ENCODE results near the gene RINL. TPM values are rescaled to one million over a fixed set of nuclear protein-coding genes. Genes with fewer than 3 reads are reported as not detected.
A peak's percentile ranks its signal among the peaks of the same experiment; 100 is the strongest.
"Not testable (repeated sequence)": the region's sequence is repeated elsewhere in the genome, so short reads cannot be mapped to it uniquely, and the experiment has no call there.

The RINL gene
- total and polyA plus RNA-seq, 9 donors = 9.3 to 14.4 (median 11.3) TPM

- H3K36me3 ChIP-seq (ENCODE audit: control insufficient read depth, insufficient read depth, low read length) = peaks cover 61% of the 10 kb centered on the region
- peak overlapping the region; percentile 69 for H3K27ac ChIP-seq (ENCODE audit: low read length)
- H3K27me3 ChIP-seq (ENCODE audit: control insufficient read depth, insufficient read depth, low read length) = no peaks in the 10 kb centered on the region
- no peak overlapping the region for H3K4me3 ChIP-seq (ENCODE audit: low read length)
- DNase-seq = peak; percentile 62
- 78% methylated on average over 5 of the region's 6 CpGs for WGBS (ENCODE audit: insufficient coverage)
- no peaks in the 10 kb centered on the region for H3K9me3 ChIP-seq (replicated peaks; ENCODE audit: control insufficient read depth, low read depth, low read length)
- H3K4me1 ChIP-seq (ENCODE audit: control insufficient read depth, insufficient read depth, low read length) = peaks cover 54% of the 10 kb centered on the region
Observed at GRCh38 chr19:38891771-38892170, 13.7 kb upstream of the RINL start.

DNA sequence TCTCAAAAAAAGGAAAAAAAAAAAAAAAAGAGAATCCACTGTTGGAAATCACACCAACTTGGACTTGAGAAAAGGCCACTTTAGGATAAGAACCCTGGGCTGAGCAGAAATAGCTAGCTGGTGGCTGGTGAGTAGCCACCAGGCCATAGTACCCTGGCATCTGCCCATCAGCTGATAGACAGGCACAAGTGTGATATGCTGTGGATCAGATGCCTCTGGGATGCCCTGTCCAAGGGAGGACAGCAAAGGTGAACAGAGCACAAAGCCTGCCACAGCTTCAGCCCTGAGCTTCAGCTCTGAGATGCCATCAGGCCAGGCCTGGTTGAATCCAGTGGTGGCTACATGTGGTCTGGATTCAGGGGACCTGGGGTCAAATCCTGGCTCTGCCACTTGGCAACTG lies 12.6 kb upstream of the RINL start:
- H3K27ac ChIP-seq (ENCODE audit: low read length) = peak overlapping the region; percentile 71
- peaks cover 60% of the 10 kb centered on the region for H3K4me1 ChIP-seq (ENCODE audit: control insufficient read depth, insufficient read depth, low read length)
- peak; percentile 80 for DNase-seq
- H3K36me3 ChIP-seq (ENCODE audit: control insufficient read depth, insufficient read depth, low read length) = peaks cover 60% of the 10 kb centered on the region
- H3K9me3 ChIP-seq (replicated peaks; ENCODE audit: control insufficient read depth, low read depth, low read length) = no peaks in the 10 kb centered on the region
- no peak overlapping the region for H3K4me3 ChIP-seq (ENCODE audit: low read length)
- no peaks in the 10 kb centered on the region for H3K27me3 ChIP-seq (ENCODE audit: control insufficient read depth, insufficient read depth, low read length)

DNA sequence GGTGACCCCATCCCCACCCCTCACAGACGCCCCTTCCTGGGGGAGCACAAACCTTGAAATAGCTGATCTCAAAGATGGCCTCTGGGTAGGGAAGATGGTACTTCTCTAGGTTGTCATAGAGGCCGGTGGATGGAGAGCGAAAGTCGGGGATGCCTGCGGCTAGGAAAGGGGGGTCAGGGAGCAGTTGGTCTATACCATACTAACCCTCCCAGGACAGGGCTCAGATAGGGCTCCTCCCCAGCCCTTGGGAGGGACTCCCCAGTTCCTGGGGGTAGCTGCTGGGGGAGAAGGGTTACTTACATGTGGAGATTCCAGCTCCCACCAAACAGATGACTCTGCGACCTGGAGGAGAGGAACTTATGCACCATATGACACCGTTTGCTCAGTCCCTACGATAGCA lies 11.7 kb upstream of the RINL start:
- no CpG with 5 or more reads among the region's 8 CpGs for WGBS (ENCODE audit: insufficient coverage)
- Histone ChIP-seq H3K4me3 (ENCODE audit: low read length) (no peak overlapping the region), H3K36me3 (ENCODE audit: control insufficient read depth, insufficient read depth, low read length) (peaks cover 58% of the 10 kb centered on the region), H3K9me3 (replicated peaks; ENCODE audit: control insufficient read depth, low read depth, low read length) (no peaks in the 10 kb centered on the region), H3K27ac (ENCODE audit: low read length) (no peak overlapping the region), H3K27me3 (ENCODE audit: control insufficient read depth, insufficient read depth, low read length) (no peaks in the 10 kb centered on the region), H3K4me1 (ENCODE audit: control insufficient read depth, insufficient read depth, low read length) (peaks cover 64% of the 10 kb centered on the region)
- DNase-seq = no peak

- H3K4me3 ChIP-seq (ENCODE audit: low read length) = no peak overlapping the region
- H3K36me3 ChIP-seq (ENCODE audit: control insufficient read depth, insufficient read depth, low read length) = peaks cover 59% of the 10 kb centered on the region
- H3K27ac ChIP-seq (ENCODE audit: low read length) = no peak overlapping the region
- DNase-seq = no peak
- H3K9me3 ChIP-seq (replicated peaks; ENCODE audit: control insufficient read depth, low read depth, low read length) = no peaks in the 10 kb centered on the region
- 87% methylated on average over 12 of the region's 17 CpGs for WGBS (ENCODE audit: insufficient coverage)
- H3K4me1 ChIP-seq (ENCODE audit: control insufficient read depth, insufficient read depth, low read length) = peaks cover 60% of the 10 kb centered on the region
- H3K27me3 ChIP-seq (ENCODE audit: control insufficient read depth, insufficient read depth, low read length) = no peaks in the 10 kb centered on the region
Observed at GRCh38 chr19:38888876-38889275, 10.8 kb upstream of the RINL start.

GRCh38 chr19:38884691-38885090 lies 6.6 kb upstream of the RINL start:
- H3K27me3 ChIP-seq (ENCODE audit: control insufficient read depth, insufficient read depth, low read length); DNase-seq; H3K4me3 ChIP-seq (ENCODE audit: low read length); H3K9me3 ChIP-seq (replicated peaks; ENCODE audit: control insufficient read depth, low read depth, low read length): not testable (repeated sequence)
- 100% methylated on average over 1 of the region's 3 CpGs for WGBS (ENCODE audit: insufficient coverage)
- Histone ChIP-seq H3K36me3 (ENCODE audit: control insufficient read depth, insufficient read depth, low read length) (peaks cover 58% of the 10 kb centered on the region), H3K27ac (ENCODE audit: low read length) (peak overlapping the region; percentile 89), H3K4me1 (ENCODE audit: control insufficient read depth, insufficient read depth, low read length) (peaks cover 58% of the 10 kb centered on the region)

GRCh38 chr19:38883286-38883685 lies 5.2 kb upstream of the RINL start:
- no peak overlapping the region for H3K4me3 ChIP-seq (ENCODE audit: low read length)
- H3K36me3 ChIP-seq (ENCODE audit: control insufficient read depth, insufficient read depth, low read length) = peaks cover 56% of the 10 kb centered on the region
- no peaks in the 10 kb centered on the region for H3K9me3 ChIP-seq (replicated peaks; ENCODE audit: control insufficient read depth, low read depth, low read length)
- peaks cover 70% of the 10 kb centered on the region for H3K4me1 ChIP-seq (ENCODE audit: control insufficient read depth, insufficient read depth, low read length)
- peak overlapping the region; percentile 55 for H3K27ac ChIP-seq (ENCODE audit: low read length)
- 89% methylated on average over 5 of the region's 9 CpGs for WGBS (ENCODE audit: insufficient coverage)
- no peaks in the 10 kb centered on the region for H3K27me3 ChIP-seq (ENCODE audit: control insufficient read depth, insufficient read depth, low read length)
- no peak for DNase-seq

GRCh38 chr19:38880882-38881609 lies 3.0 kb upstream of the RINL start:
- no peaks in the 10 kb centered on the region for H3K9me3 ChIP-seq (replicated peaks; ENCODE audit: control insufficient read depth, low read depth, low read length)
- H3K4me1 ChIP-seq (ENCODE audit: control insufficient read depth, insufficient read depth, low read length) = peaks cover 80% of the 10 kb centered on the region
- no peak overlapping the region for H3K4me3 ChIP-seq (ENCODE audit: low read length)
- no peak overlapping the region for H3K27ac ChIP-seq (ENCODE audit: low read length)
- no peaks in the 10 kb centered on the region for H3K27me3 ChIP-seq (ENCODE audit: control insufficient read depth, insufficient read depth, low read length)
- peaks cover 42% of the 10 kb centered on the region for H3K36me3 ChIP-seq (ENCODE audit: control insufficient read depth, insufficient read depth, low read length)
- DNase-seq = no peak
- 81% methylated on average over 13 of the region's 19 CpGs for WGBS (ENCODE audit: insufficient coverage)

DNA sequence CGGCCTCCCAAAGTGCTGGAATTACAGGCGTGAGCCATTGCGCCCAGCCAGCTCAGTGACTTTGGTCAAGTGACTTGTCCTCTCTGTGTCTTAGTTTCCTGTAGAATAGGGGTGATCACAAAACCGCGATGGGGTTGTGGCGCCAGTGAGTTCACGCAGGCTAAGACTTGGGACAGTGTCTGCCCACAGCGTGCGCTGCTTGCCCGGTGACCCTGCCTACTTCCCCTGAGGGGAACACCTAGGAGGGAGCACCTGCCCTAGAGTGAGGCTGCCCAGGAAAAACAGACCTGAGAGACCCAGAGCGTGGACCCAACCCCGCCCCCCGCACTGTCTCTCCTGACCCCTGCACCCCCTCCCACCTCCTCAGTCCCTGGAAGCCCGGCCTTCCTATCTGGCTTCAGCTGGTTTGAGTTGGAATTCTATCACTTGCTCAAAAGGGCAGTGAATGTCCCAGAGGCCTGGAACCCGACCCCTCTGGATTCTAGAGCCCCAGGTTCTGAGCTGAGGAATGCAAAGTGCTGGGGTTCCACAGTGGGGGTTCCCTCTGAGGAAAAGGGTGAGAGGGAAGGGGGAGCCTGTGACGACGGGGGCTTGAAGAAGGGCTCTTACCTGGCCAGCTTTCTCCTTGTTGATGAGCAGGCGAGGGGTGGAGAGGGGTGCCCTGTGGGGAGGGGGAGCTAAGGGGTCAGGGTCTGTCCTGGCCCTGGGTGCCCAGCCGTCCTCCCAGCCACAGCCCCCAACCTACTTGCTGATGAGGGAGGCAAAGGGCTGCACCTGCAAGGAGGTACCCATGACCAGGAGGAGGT lies 2.2 kb upstream of the RINL start:
- H3K9me3 ChIP-seq (replicated peaks; ENCODE audit: control insufficient read depth, low read depth, low read length) = no peaks in the 10 kb centered on the region
- H3K27me3 ChIP-seq (ENCODE audit: control insufficient read depth, insufficient read depth, low read length) = no peaks in the 10 kb centered on the region
- 87% methylated on average over 13 of the region's 19 CpGs for WGBS (ENCODE audit: insufficient coverage)
- H3K4me1 ChIP-seq (ENCODE audit: control insufficient read depth, insufficient read depth, low read length) = peaks cover 79% of the 10 kb centered on the region
- no peak overlapping the region for H3K27ac ChIP-seq (ENCODE audit: low read length)
- peaks cover 42% of the 10 kb centered on the region for H3K36me3 ChIP-seq (ENCODE audit: control insufficient read depth, insufficient read depth, low read length)
- DNase-seq = no peak
- no peak overlapping the region for H3K4me3 ChIP-seq (ENCODE audit: low read length)

DNA sequence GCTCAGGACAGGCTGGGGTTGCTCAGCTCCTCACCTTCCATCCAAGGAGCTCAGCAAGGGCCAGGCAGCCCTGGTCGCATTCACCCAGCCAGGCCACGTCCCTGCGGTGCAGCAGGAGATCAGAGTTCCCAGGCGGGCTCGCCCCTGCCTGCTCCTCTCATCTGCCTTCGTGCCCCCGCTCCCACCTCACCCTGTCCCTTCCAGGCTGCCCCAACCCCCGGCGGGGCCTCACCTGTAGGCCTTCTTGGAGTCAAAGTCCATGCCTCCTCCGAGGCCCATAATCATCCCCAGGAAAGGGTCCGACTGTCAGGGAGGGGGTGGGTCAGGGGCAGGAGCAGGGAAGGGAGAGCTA lies 1.3 kb upstream of the RINL start:
- DNase-seq = no peak
- no peaks in the 10 kb centered on the region for H3K9me3 ChIP-seq (replicated peaks; ENCODE audit: control insufficient read depth, low read depth, low read length)
- peak overlapping the region; percentile 35 for H3K27ac ChIP-seq (ENCODE audit: low read length)
- peaks cover 38% of the 10 kb centered on the region for H3K36me3 ChIP-seq (ENCODE audit: control insufficient read depth, insufficient read depth, low read length)
- peaks cover 73% of the 10 kb centered on the region for H3K4me1 ChIP-seq (ENCODE audit: control insufficient read depth, insufficient read depth, low read length)
- no peak overlapping the region for H3K4me3 ChIP-seq (ENCODE audit: low read length)
- H3K27me3 ChIP-seq (ENCODE audit: control insufficient read depth, insufficient read depth, low read length) = no peaks in the 10 kb centered on the region
- WGBS (ENCODE audit: insufficient coverage) = 78% methylated on average over 9 of the region's 11 CpGs

GRCh38 chr19:38878575-38879399 lies 712 bp upstream of the RINL start:
- Histone ChIP-seq H3K27ac (ENCODE audit: low read length) (peak overlapping the region; percentile 79), H3K36me3 (ENCODE audit: control insufficient read depth, insufficient read depth, low read length) (peaks cover 38% of the 10 kb centered on the region), H3K9me3 (replicated peaks; ENCODE audit: control insufficient read depth, low read depth, low read length) (no peaks in the 10 kb centered on the region), H3K4me1 (ENCODE audit: control insufficient read depth, insufficient read depth, low read length) (peaks cover 76% of the 10 kb centered on the region), H3K4me3 (ENCODE audit: low read length) (no peak overlapping the region), H3K27me3 (ENCODE audit: control insufficient read depth, insufficient read depth, low read length) (no peaks in the 10 kb centered on the region)
- DNase-seq = no peak
- 54% methylated on average over 4 of the region's 16 CpGs for WGBS (ENCODE audit: insufficient coverage)

Measured in muscle of leg (tissue), 11 donors.